Astrocyte (in vitro differentiated cells and primary cell): ENCODE results near the gene PLEKHA6.

Experiments
- CTCF ChIP-seq: IDR thresholded peaks from 2 replicates; pipeline ENCODE4 v1.5.1; 2011; ENCODE audit warnings: low read depth, mild to moderate bottlenecking, inconsistent platforms, low read length, moderate library complexity; ENCODE audit not compliant: insufficient read depth
- EZH2 ChIP-seq: IDR thresholded peaks from 2 replicates; pipeline ENCODE4 v1.6.1; 2012; ENCODE audit warnings: mild to moderate bottlenecking, low read length, inconsistent platforms; ENCODE audit not compliant: insufficient read depth

GRCh38 chr1:204211046-204211445 lies 148.7 kb downstream of the PLEKHA6 start:
- no peak for TF ChIP-seq EZH2
- TF ChIP-seq CTCF, result no peak
